AG04450 (cell line): ENCODE data around the gene DOCK3. TPM values are rescaled to one million over a fixed set of nuclear protein-coding genes. Genes with fewer than 3 reads are reported as not detected.

Experiments used
- CTCF ChIA-PET: fragments of 300-600, 350-600 bp; formaldehyde crosslinking; extraction: SDS; loops from one replicate; lab custom pipeline; 2022; ENCODE audit warnings: antibody characterized with exemption, inconsistent platforms; lab: Charles Lee
- POLR2A ChIA-PET: fragments of 350-600 bp; formaldehyde crosslinking; extraction: SDS; loops from one replicate; lab custom pipeline; 2021; ENCODE audit warnings: antibody characterized with exemption, inconsistent platforms; lab: Yijun Ruan, JAX
- DNase-seq: peaks from one replicate; pipeline ENCODE4 v3.0.0-alpha.2; 2011; ENCODE audit warnings: low read depth, low spot score
- H3K27ac ChIP-seq: one replicate; pipeline ENCODE4 v1.5.1; 2012; ENCODE audit warnings: low read depth, low read length, control low read depth
- H3K27me3 ChIP-seq: one replicate; pipeline ENCODE4 v1.6.0; 2012; ENCODE audit warnings: low read length; ENCODE audit not compliant: control insufficient read depth, insufficient read depth
- H3K4me3 ChIP-seq: 2 replicates; pipeline ENCODE4 v1.5.1; 2011; ENCODE audit warnings: mild to moderate bottlenecking, low read depth, low read length, control low read depth
- H3K9me3 ChIP-seq: 2 replicates; pipeline ENCODE4 v1.5.1; 2012; ENCODE audit warnings: low read length; ENCODE audit not compliant: control insufficient read depth, insufficient read depth
- CTCF ChIP-seq: IDR thresholded peaks from 2 replicates; pipeline ENCODE4 v1.5.1; 2011; ENCODE audit warnings: low read depth, low read length, control low read depth, inconsistent platforms
- polyA plus RNA-seq: library from polyadenylated mRNA; depleted of rRNA; stranded (reverse); fragments of >200 nt; gene quantifications from 2 replicates; pipeline ENCODE4 v1.2.3, GENCODE V29; 2011

The DOCK3 gene
- polyA plus RNA-seq, 1 experiment, result 0.07 TPM

GRCh38 chr3:51340013-51340829, 665.5 kb downstream of the DOCK3 start:
- Histone ChIP-seq H3K4me3 (no peak overlapping the region), H3K9me3 (no peaks in the 10 kb centered on the region), H3K27me3 (no peaks in the 10 kb centered on the region), H3K27ac (peak overlapping the region; percentile 97)
- TF ChIP-seq CTCF, result no peak
- peak; percentile 78 for DNase-seq
- CTCF ChIA-PET, result interaction anchor here (0.7 to 3.0 kb wide), 6 partner anchors 29 to 724 kb away, joined by 3 to 19 read pairs (median 7); partner anchors contain the start of genes MANF, MAPKAPK3 and RBM15B
- POLR2A ChIA-PET, result interaction anchor here (0.6 to 1.7 kb wide), 4 partner anchors 45 to 159 kb away, joined by 3 to 9 read pairs (median 4); partner anchors contain the start of gene MANF

GRCh38 chr3:51340989-51341636, 666.4 kb downstream of the DOCK3 start:
- CTCF ChIA-PET, result interaction anchor here (1.3 to 3.0 kb wide), 5 partner anchors 45 to 725 kb away, joined by 3 to 19 read pairs (median 8); partner anchors contain the start of genes MANF, MAPKAPK3 and RBM15B
- no peaks in the 10 kb centered on the region for H3K9me3 ChIP-seq
- TF ChIP-seq CTCF, result no peak
- H3K27ac ChIP-seq, result peak overlapping the region; percentile 97
- no peak for DNase-seq
- no peak overlapping the region for H3K4me3 ChIP-seq
- H3K27me3 ChIP-seq, result no peaks in the 10 kb centered on the region
- POLR2A ChIA-PET, result interaction anchor here (1.0 to 1.7 kb wide), 2 partner anchors 44 to 58 kb away, joined by 3 to 9 read pairs; partner anchors contain the start of gene MANF

GRCh38 chr3:51343918-51344687, 669.4 kb downstream of the DOCK3 start:
- ChIA-PET POLR2A (interaction anchor here (1.1 kb wide), 1 partner anchor 41 kb away, joined by 8 read pairs; the partner anchor contains the start of gene MANF), CTCF (interaction anchor here (1.0 to 3.5 kb wide), 6 partner anchors 28 to 728 kb away, joined by 3 to 14 read pairs (median 8); no protein-coding TSS in a partner anchor)
- H3K4me3 ChIP-seq, result no peak overlapping the region
- peak; percentile 48 for DNase-seq
- H3K9me3 ChIP-seq, result no peaks in the 10 kb centered on the region
- TF ChIP-seq CTCF, result no peak
- H3K27me3 ChIP-seq, result no peaks in the 10 kb centered on the region
- H3K27ac ChIP-seq, result peak overlapping the region; percentile 58

GRCh38 chr3:51350751-51351150, 676.0 kb downstream of the DOCK3 start:
- CTCF ChIA-PET, result no interaction called here
- POLR2A ChIA-PET, result interaction anchor here (0.6 kb wide), 1 partner anchor 749 kb away, joined by 4 read pairs; no protein-coding TSS in a partner anchor
- DNase-seq, result no peak

More at GRCh38 chr3:51350751-51351150, 676.0 kb downstream of the DOCK3 start:
- Histone ChIP-seq H3K4me3 (no peak overlapping the region), H3K27ac (no peak overlapping the region), H3K9me3 (no peaks in the 10 kb centered on the region), H3K27me3 (no peaks in the 10 kb centered on the region)
- no peak for TF ChIP-seq CTCF
